GM10847 (cell line): ENCODE data around the gene ZMYM4.

ENCODE experiments used
- POLR2A ChIP-seq: IDR thresholded peaks from 2 replicates; pipeline ENCODE4 v1.6.1; 2011; ENCODE audit not compliant: insufficient read length; ENCODE audit errors: extremely low read depth

The ZMYM4 gene

GRCh38 chr1:35269201-35269988, 886 bp downstream of the ZMYM4 start:
- no peak for TF ChIP-seq POLR2A

- no peak for TF ChIP-seq POLR2A
Measured at GRCh38 chr1:35269989-35270289, 1.4 kb downstream of the ZMYM4 start.

- no peak for TF ChIP-seq POLR2A
Measured at GRCh38 chr1:35270836-35271235, 2.3 kb downstream of the ZMYM4 start.

GRCh38 chr1:35274197-35274596, 5.7 kb downstream of the ZMYM4 start:
- TF ChIP-seq POLR2A: no peak

- no peak for TF ChIP-seq POLR2A
Measured at GRCh38 chr1:35278886-35279554, 10.5 kb downstream of the ZMYM4 start.

- TF ChIP-seq POLR2A: no peak
Measured at GRCh38 chr1:35279555-35279904, 11.0 kb downstream of the ZMYM4 start.

- no peak for TF ChIP-seq POLR2A
Measured at GRCh38 chr1:35280006-35280405, 11.5 kb downstream of the ZMYM4 start.

GRCh38 chr1:35281565-35281964, 13.1 kb downstream of the ZMYM4 start:
- TF ChIP-seq POLR2A: no peak

GRCh38 chr1:35282172-35282571, 13.7 kb downstream of the ZMYM4 start:
- TF ChIP-seq POLR2A: no peak

- TF ChIP-seq POLR2A: no peak
Measured at GRCh38 chr1:35284852-35285251, 16.3 kb downstream of the ZMYM4 start.

GRCh38 chr1:35285771-35286606, 17.5 kb downstream of the ZMYM4 start:
- TF ChIP-seq POLR2A: no peak

- no peak for TF ChIP-seq POLR2A
Measured at GRCh38 chr1:35287807-35288640, 19.5 kb downstream of the ZMYM4 start.

- TF ChIP-seq POLR2A: no peak
Measured at GRCh38 chr1:35288761-35289160, 20.3 kb downstream of the ZMYM4 start.

GRCh38 chr1:35290452-35290851, 21.9 kb downstream of the ZMYM4 start:
- TF ChIP-seq POLR2A: no peak

GRCh38 chr1:35294809-35295208, 26.3 kb downstream of the ZMYM4 start:
- no peak for TF ChIP-seq POLR2A
